HFF-Myc (cell line): ENCODE data around the gene PSME2.

Experiments
- DNase-seq: peaks from one replicate; pipeline ENCODE4 v3.0.0-alpha.2; 2011; ENCODE audit warnings: low read depth; ENCODE audit errors: extremely low read depth
- H3K4me3 ChIP-seq: replicated peaks from 2 replicates; pipeline ENCODE4 v1.5.1; 2011; ENCODE audit warnings: low read depth, mild to moderate bottlenecking, control low read depth, low read length
- CTCF ChIP-seq: IDR thresholded peaks from 2 replicates; pipeline ENCODE4 v1.5.1; 2012; ENCODE audit warnings: mild to moderate bottlenecking, low read depth, low read length, control low read depth; ENCODE audit errors: missing control alignments

Gene PSME2

DNA sequence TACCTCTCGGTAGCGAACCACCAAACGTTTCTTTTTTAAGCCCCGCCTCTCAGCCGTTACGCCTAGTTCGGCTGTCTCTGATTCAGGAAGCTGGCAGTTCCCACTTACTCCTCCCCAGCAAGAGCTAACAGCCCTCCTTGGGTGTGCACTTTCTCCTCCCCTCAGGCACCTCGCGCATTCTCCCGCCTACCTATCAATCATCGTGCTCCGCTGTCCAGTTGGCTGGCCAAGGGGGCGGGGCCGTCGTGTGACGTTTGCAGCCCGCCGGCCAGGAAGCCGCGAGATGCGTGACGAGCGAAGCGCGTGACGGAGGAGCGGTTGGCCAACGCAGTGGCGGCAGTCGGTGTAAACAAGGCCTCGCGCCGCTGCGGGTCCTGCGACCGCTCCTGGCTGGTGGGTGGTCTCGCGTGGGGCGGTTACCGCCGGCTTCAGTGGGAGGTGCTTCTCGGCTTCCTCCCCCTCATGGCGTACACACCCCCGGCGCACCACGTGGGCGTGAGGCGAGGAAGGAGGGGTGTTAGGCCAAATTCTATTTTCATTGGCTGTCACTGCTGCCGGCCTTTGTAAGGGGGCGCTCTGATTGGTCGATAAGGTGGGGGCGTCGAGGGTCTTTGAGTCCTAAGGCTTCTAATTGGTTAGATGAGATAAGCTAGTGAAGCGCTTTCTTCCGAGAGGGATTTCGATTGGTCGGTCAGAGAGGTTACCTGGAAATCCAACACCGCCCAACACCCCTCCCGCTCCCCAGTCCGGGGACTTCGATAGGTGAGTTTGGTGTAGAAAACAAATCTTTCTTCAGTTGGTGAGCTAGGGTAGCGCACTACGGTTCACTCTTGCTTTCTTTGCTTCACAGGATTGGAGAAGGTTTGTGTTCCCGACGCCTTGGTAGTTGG lies 31.6 kb downstream of the PSME2 start, which contains the start of the genes DCAF11 and NRL:
Gene DCAF11, plus strand, starts transcription at position 246 of the 890 bp plus-strand sequence. CDS start 818 bp downstream, outside the sequence.
Gene NRL, minus strand, starts transcription at position 418 of the 890 bp plus-strand sequence. CDS start 32,101 bp downstream, outside the sequence.
- peak; percentile 99 for DNase-seq
- H3K4me3 ChIP-seq, result peak within 1 kb of the TSS; percentile 82
- TF ChIP-seq CTCF, result no peak

GRCh38 chr14:24113801-24114531 lies 32.4 kb downstream of the PSME2 start:
- no peak for TF ChIP-seq CTCF
- H3K4me3 ChIP-seq, result peak overlapping the region; percentile 82
- peak; percentile 74 for DNase-seq

DNA sequence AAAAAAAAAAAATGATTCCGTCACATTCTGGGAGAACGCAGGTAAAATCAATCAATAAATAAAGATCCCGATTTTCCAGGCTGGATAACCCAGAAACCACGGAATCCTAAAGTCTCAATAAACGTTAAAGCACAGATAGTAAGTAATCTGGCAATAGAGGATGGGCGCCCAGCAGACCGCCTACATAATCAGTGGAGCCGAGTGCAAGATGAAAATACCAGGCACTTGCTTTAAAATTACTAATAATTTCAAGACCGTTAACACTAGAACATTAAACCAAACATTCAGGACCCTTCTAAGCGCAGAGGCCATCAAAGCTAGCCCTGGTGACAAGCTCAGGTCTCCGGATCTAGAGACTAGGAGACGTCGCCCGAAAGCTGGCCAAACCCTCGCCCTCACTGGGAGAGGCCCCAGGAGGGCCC lies 33.0 kb downstream of the PSME2 start:
- DNase-seq, result no peak
- H3K4me3 ChIP-seq, result peak overlapping the region; percentile 82
- no peak for TF ChIP-seq CTCF

- no peak overlapping the region for H3K4me3 ChIP-seq
- TF ChIP-seq CTCF, result no peak
- no peak for DNase-seq
Measured at GRCh38 chr14:24110523-24110922, 35.9 kb downstream of the PSME2 start.

GRCh38 chr14:24110060-24110459 lies 36.4 kb downstream of the PSME2 start:
- no peak for TF ChIP-seq CTCF
- DNase-seq, result no peak
- H3K4me3 ChIP-seq, result no peak overlapping the region

- DNase-seq, result no peak
- H3K4me3 ChIP-seq, result no peak overlapping the region
- TF ChIP-seq CTCF, result no peak
Measured at GRCh38 chr14:24108336-24108874, 38.0 kb downstream of the PSME2 start.
